Right hindlimb (tissue), 1 donor: ENCODE results near the gene WDR1.

Experiments used
- DNase-seq: peaks from one replicate; pipeline ENCODE4 v3.0.0-alpha.2; 2018

WDR1 gene

GRCh38 chr4:10034612-10035104 lies 81.9 kb downstream of the WDR1 start:
- DNase-seq = no peak

GRCh38 chr4:10034136-10034535 lies 82.5 kb downstream of the WDR1 start:
- no peak for DNase-seq

GRCh38 chr4:10033191-10033881 lies 83.3 kb downstream of the WDR1 start:
- DNase-seq = no peak

GRCh38 chr4:10032625-10033024 lies 84.0 kb downstream of the WDR1 start:
- no peak for DNase-seq

GRCh38 chr4:10031668-10032590 lies 84.7 kb downstream of the WDR1 start:
- DNase-seq = no peak

GRCh38 chr4:10030972-10031667 lies 85.5 kb downstream of the WDR1 start:
- DNase-seq = no peak

- no peak for DNase-seq
Measured at GRCh38 chr4:10029403-10029802, 87.2 kb downstream of the WDR1 start.

- DNase-seq = no peak
Measured at GRCh38 chr4:10028910-10029309, 87.7 kb downstream of the WDR1 start.

GRCh38 chr4:10026485-10026884 lies 90.1 kb downstream of the WDR1 start:
- DNase-seq = no peak

GRCh38 chr4:10025230-10025806 lies 91.3 kb downstream of the WDR1 start:
- DNase-seq = no peak
